ENCODE measurements around the gene CMTM3. TPM values are rescaled to one million over a fixed set of nuclear protein-coding genes. Genes with fewer than 3 reads are reported as not detected.

Gene CMTM3
- total and polyA plus RNA-seq, 2 experiments from 2014 or later: 16.4 to 16.6 TPM

GRCh38 chr16:66605177-66605978, 874 bp downstream of the CMTM3 start:
- TF ChIP-seq POLR2AphosphoS5 (IDR thresholded peaks at IDR 0.05; ENCODE audit: low read depth) (no peak), ZNF462 (CRISPR knock-in tag; IDR thresholded peaks at IDR 0.05) (no peak), EZH2 (IDR thresholded peaks at IDR 0.05; ENCODE audit: low read depth, unreplicated experiment) (no peak), NANOG (IDR thresholded peaks at IDR 0.05; ENCODE audit: borderline replicate concordance) (no peak), JUNB (IDR thresholded peaks at IDR 0.05; ENCODE audit: unreplicated experiment) (no peak), EZH2phosphoT487 (IDR thresholded peaks at IDR 0.05; ENCODE audit: unreplicated experiment) (no peak), ETS1 (IDR thresholded peaks at IDR 0.05) (no peak), STAT1 (IDR thresholded peaks at IDR 0.05; ENCODE audit: unreplicated experiment) (no peak)
- H2AFZ ChIP-seq: no peak overlapping the region; the same call in 1 of the 2 replicates
- no peaks in the 10 kb centered on the region; the same call in 1 of the 2 replicates for H3F3A ChIP-seq (replicated peaks; ENCODE audit: low read depth)
- DNase-seq (ENCODE audit: low spot score) (peak; percentile 73), ATAC-seq (peak; percentile 30)
- Mint-ChIP-seq H3K36me3 (ENCODE audit: low read depth) (peaks cover 22% of the 10 kb centered on the region), H3K9me3 (peaks cover 7% of the 10 kb centered on the region), H3K27me3 (ENCODE audit: insufficient read depth, low read depth, poor library complexity) (peaks cover 21% of the 10 kb centered on the region), H3K27ac (no peak overlapping the region), H3K4me1 (peaks cover 36% of the 10 kb centered on the region), H3K4me3 (peak overlapping the region; percentile 67)
- peaks cover 12% of the 10 kb centered on the region; the same call in 1 of the 2 replicates for H4K20me1 ChIP-seq (replicated peaks; ENCODE audit: insufficient read depth)
- 0 out of 2 replicates have a peak, but pooled peaks cover 4% of the 10 kb centered on the region for H3K79me2 ChIP-seq (replicated peaks; ENCODE audit: insufficient read depth)
- peaks cover 15% of the 10 kb centered on the region for H3K4me1 ChIP-seq (ENCODE audit: insufficient read depth)
- H3K27ac ChIP-seq (ENCODE audit: low read depth): no peak overlapping the region
- peak overlapping the region; percentile 83 for H3K4me3 ChIP-seq
- peak overlapping the region; percentile 79 for H3K4me2 ChIP-seq
- no peaks in the 10 kb centered on the region for H3K36me3 ChIP-seq (ENCODE audit: insufficient read depth)
- H3K27me3 ChIP-seq (ENCODE audit: insufficient read depth): peaks cover 7% of the 10 kb centered on the region
- no peaks in the 10 kb centered on the region for H3K9me2 ChIP-seq (ENCODE audit: insufficient read depth)

All from GM23338 (cell line).